ENCODE results near the gene XPO4.

Gene XPO4

DNA sequence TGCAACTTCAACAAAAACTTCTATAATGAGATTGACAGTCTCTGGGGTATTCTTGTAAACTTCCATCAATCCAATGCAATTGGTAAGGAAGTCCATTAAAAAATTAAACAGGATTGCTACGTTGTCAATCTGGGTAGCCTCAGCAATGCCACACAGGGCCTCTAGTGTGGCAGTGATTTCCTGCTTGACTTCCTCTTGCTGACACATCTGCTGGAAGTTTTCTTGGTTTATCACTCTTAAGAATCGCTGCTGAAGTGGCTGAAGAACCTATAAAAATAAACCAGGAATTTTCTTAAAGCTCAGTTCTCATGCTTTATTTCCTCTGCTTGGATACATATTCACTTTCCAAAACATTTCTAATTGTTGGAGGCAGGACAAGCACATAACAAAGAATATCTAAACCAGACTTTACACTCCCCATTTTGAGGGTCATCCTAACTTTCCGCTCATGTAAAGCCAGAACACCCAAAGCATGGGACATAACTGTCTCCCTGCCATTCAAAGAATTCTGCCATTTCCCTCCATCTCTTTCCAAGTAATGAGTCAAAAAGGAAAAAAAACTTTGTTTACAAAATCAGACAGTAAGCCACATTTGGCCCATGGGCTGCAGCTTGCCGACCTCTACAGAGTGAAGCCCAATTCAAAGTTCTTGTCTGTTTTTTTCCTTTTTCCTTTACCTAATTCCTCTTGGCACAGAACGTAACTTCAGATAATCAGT, 105.6 kb downstream of the XPO4 start:
- DNase-seq (ENCODE audit: low read depth in 1 of 2, low spot score in 1 of 2), result no peak
- H3K27me3 ChIP-seq (ENCODE audit: insufficient read depth, poor library complexity, severe bottlenecking), result no peaks in the 10 kb centered on the region
- TF ChIP-seq, protein P1, sequence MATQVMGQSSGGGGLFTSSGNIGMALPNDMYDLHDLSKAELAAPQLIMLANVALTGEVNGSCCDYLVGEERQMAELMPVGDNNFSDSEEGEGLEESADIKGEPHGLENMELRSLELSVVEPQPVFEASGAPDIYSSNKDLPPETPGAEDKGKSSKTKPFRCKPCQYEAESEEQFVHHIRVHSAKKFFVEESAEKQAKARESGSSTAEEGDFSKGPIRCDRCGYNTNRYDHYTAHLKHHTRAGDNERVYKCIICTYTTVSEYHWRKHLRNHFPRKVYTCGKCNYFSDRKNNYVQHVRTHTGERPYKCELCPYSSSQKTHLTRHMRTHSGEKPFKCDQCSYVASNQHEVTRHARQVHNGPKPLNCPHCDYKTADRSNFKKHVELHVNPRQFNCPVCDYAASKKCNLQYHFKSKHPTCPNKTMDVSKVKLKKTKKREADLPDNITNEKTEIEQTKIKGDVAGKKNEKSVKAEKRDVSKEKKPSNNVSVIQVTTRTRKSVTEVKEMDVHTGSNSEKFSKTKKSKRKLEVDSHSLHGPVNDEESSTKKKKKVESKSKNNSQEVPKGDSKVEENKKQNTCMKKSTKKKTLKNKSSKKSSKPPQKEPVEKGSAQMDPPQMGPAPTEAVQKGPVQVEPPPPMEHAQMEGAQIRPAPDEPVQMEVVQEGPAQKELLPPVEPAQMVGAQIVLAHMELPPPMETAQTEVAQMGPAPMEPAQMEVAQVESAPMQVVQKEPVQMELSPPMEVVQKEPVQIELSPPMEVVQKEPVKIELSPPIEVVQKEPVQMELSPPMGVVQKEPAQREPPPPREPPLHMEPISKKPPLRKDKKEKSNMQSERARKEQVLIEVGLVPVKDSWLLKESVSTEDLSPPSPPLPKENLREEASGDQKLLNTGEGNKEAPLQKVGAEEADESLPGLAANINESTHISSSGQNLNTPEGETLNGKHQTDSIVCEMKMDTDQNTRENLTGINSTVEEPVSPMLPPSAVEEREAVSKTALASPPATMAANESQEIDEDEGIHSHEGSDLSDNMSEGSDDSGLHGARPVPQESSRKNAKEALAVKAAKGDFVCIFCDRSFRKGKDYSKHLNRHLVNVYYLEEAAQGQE (IDR thresholded peaks at IDR 0.05; ENCODE audit: insufficient replicate concordance, low read depth), result no peak
- TF ChIP-seq GABPA (IDR thresholded peaks at IDR 0.05; ENCODE audit: low read depth) (no peak), SPI1 (IDR thresholded peaks at IDR 0.05; ENCODE audit: borderline replicate concordance, low read depth) (peak; percentile 43; the same call in 1 of the 2 replicates), POLR2AphosphoS5 (IDR thresholded peaks at IDR 0.05; ENCODE audit: low read depth) (no peak)
- TF ChIP-seq, protein P2, sequence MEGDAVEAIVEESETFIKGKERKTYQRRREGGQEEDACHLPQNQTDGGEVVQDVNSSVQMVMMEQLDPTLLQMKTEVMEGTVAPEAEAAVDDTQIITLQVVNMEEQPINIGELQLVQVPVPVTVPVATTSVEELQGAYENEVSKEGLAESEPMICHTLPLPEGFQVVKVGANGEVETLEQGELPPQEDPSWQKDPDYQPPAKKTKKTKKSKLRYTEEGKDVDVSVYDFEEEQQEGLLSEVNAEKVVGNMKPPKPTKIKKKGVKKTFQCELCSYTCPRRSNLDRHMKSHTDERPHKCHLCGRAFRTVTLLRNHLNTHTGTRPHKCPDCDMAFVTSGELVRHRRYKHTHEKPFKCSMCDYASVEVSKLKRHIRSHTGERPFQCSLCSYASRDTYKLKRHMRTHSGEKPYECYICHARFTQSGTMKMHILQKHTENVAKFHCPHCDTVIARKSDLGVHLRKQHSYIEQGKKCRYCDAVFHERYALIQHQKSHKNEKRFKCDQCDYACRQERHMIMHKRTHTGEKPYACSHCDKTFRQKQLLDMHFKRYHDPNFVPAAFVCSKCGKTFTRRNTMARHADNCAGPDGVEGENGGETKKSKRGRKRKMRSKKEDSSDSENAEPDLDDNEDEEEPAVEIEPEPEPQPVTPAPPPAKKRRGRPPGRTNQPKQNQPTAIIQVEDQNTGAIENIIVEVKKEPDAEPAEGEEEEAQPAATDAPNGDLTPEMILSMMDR (IDR thresholded peaks at IDR 0.05; ENCODE audit: insufficient read depth, low read length), result no peak
- H3K4me3 ChIP-seq (replicated peaks; ENCODE audit: insufficient read depth, low read length), result no peak overlapping the region
- no peak overlapping the region for H3K27ac ChIP-seq (replicated peaks)

DNA sequence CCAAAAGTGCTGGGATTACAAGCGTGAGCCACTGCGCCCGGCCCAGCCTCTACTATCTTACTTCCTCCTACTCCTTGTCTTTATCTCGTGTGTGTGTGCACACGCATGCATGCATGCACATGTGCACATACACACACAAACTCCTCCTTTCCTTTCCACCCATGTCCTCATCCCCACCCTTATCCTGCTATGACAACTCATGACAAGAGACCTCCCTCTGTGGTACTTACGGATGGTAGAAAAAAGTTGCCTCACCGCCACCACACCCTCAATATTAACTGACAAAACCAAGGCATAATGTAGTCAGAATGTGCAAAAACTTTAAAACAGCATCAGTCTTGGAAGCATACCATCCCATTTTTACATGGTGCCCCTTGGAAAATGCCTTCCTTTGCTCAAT, 112.9 kb downstream of the XPO4 start:
- no peak for DNase-seq (ENCODE audit: low read depth in 1 of 2, low spot score in 1 of 2)
- no peaks in the 10 kb centered on the region for H3K27me3 ChIP-seq (ENCODE audit: insufficient read depth, poor library complexity, severe bottlenecking)
- no peak for TF ChIP-seq SPI1 (IDR thresholded peaks at IDR 0.05; ENCODE audit: borderline replicate concordance, low read depth)
- TF ChIP-seq, protein P2 (IDR thresholded peaks at IDR 0.05; ENCODE audit: insufficient read depth, low read length), result no peak
- TF ChIP-seq GABPA (IDR thresholded peaks at IDR 0.05; ENCODE audit: low read depth), result no peak
- no peak for TF ChIP-seq POLR2AphosphoS5 (IDR thresholded peaks at IDR 0.05; ENCODE audit: low read depth)
- TF ChIP-seq, protein P1 (IDR thresholded peaks at IDR 0.05; ENCODE audit: insufficient replicate concordance, low read depth), result no peak
- H3K4me3 ChIP-seq (replicated peaks; ENCODE audit: insufficient read depth, low read length), result no peak overlapping the region
- H3K27ac ChIP-seq (replicated peaks), result no peak overlapping the region

DNA sequence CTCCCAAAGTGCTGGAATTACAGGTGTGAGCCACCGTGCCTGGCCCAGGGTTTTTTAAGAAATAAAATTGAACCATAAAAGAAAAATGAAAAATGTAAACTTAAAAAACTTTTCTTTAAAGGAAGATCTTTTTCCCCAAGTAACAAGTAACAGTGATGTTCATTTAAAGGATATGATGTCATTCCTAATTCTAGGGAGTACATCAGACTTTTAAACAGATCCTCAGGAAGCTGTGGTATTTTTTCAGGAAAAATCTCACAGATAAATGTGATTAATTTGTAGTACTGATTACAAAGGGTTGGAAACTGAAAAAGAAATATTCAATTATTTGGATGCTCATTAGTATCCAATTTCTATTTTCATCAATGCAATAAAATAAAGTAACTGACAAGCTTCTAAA, 114.2 kb downstream of the XPO4 start:
- no peak overlapping the region for H3K27ac ChIP-seq (replicated peaks)
- DNase-seq (ENCODE audit: low read depth in 1 of 2, low spot score in 1 of 2), result no peak
- TF ChIP-seq GABPA (IDR thresholded peaks at IDR 0.05; ENCODE audit: low read depth), result no peak
- TF ChIP-seq, protein P1 (IDR thresholded peaks at IDR 0.05; ENCODE audit: insufficient replicate concordance, low read depth), result no peak
- TF ChIP-seq, protein P2 (IDR thresholded peaks at IDR 0.05; ENCODE audit: insufficient read depth, low read length), result no peak
- TF ChIP-seq POLR2AphosphoS5 (IDR thresholded peaks at IDR 0.05; ENCODE audit: low read depth), result no peak
- TF ChIP-seq SPI1 (IDR thresholded peaks at IDR 0.05; ENCODE audit: borderline replicate concordance, low read depth), result no peak
- H3K27me3 ChIP-seq (ENCODE audit: insufficient read depth, poor library complexity, severe bottlenecking), result no peaks in the 10 kb centered on the region
- H3K4me3 ChIP-seq (replicated peaks; ENCODE audit: insufficient read depth, low read length), result no peak overlapping the region
